ENCODE results near the gene MYO7B.

- TF ChIP-seq, protein P1, sequence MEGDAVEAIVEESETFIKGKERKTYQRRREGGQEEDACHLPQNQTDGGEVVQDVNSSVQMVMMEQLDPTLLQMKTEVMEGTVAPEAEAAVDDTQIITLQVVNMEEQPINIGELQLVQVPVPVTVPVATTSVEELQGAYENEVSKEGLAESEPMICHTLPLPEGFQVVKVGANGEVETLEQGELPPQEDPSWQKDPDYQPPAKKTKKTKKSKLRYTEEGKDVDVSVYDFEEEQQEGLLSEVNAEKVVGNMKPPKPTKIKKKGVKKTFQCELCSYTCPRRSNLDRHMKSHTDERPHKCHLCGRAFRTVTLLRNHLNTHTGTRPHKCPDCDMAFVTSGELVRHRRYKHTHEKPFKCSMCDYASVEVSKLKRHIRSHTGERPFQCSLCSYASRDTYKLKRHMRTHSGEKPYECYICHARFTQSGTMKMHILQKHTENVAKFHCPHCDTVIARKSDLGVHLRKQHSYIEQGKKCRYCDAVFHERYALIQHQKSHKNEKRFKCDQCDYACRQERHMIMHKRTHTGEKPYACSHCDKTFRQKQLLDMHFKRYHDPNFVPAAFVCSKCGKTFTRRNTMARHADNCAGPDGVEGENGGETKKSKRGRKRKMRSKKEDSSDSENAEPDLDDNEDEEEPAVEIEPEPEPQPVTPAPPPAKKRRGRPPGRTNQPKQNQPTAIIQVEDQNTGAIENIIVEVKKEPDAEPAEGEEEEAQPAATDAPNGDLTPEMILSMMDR (IDR thresholded peaks at IDR 0.05; ENCODE audit: low read length), result no peak
- TF ChIP-seq EZH2 (IDR thresholded peaks at IDR 0.05; ENCODE audit: borderline replicate concordance, low read length), result no peak
Observed at GRCh38 chr2:127628767-127629614, 93.5 kb downstream of the MYO7B start.

All from OCI-LY1 (cell line).